HG03378 (cell line): ENCODE measurements around the gene SMIM31.

Source experiments
- ATAC-seq: cut with Tn5 transposase; IDR thresholded peaks from one replicate; pipeline ENCODE4 v1.9.1; 2021; ENCODE audit warnings: mild to moderate bottlenecking, moderate library complexity; ENCODE audit not compliant: unreplicated experiment

SMIM31 gene

GRCh38 chr4:164783976-164784375, 30.0 kb downstream of the SMIM31 start:
- ATAC-seq = no peak

GRCh38 chr4:164789047-164789446, 35.1 kb downstream of the SMIM31 start:
- no peak for ATAC-seq

- ATAC-seq = no peak
Measured at GRCh38 chr4:164790249-164790648, 36.3 kb downstream of the SMIM31 start.

GRCh38 chr4:164799410-164799809, 45.5 kb downstream of the SMIM31 start:
- ATAC-seq = no peak

DNA sequence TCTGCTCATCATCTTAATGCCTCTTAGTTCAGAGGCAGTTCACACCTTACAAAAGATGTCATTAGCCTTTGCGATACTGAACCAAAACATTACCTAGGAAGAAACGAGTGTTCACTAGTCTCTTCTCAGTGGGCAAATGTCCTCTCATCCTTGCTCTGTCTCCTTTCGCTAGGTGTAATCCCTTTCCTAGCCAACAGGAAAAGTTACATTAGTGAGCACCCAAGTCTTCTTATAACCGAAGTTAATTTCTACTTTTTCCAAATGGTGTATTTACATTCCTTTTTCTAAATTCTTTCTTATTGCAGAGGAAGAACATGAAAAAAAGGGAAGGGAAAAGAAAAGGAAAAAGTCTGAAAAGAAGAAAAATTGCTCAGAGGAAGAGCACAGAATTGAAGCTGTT, 46.9 kb downstream of the SMIM31 start:
- no peak for ATAC-seq

DNA sequence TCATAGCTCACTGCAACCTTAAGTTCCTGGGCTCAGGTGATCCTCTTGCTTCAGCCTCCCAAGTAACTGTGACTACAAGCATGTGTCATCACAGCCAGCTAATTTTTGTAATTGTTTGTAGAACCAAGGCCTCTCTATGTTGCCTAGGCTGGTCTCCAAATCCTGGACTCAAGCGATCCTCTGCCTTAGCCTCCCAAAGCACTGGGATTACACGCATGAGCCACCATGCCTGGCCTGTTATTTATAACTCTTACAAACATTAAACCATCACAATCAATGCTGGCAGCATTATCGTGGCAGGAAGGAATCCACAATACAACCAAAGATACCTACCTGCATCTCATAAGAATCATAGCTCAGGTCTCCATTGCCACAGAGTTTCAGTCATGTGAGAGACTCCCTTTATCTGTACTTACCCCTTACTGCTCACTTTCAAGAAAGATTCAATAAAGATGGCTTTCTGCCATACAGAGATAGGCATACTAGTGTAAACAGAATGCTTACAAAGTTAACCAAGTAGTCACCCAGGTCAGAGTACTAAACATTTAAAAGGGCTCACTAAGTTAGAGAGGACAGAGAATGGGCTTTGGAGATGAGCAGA, 48.5 kb downstream of the SMIM31 start:
- ATAC-seq = no peak

DNA sequence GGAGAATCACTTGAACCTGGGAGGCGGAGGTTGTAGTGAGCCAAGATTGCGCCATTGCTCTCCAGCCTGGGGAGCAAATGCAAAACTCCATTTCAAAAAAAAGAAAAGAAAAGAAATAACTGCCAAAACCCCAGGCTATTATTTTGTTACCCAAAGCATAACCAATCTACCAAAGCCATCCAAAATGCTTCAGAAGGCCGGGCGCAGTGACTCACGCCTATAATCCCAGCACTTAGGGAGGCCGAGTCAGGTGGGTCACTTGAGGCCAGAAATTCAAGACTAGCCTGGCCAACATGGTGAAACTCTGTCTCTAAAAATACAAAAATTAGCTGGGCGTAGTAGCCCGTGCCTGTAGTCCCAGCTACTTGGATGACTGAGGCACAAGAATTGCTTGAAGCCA, 49.8 kb downstream of the SMIM31 start:
- ATAC-seq = no peak

- ATAC-seq = no peak
Measured at GRCh38 chr4:164807611-164808010, 53.7 kb downstream of the SMIM31 start.

- ATAC-seq = no peak
Measured at GRCh38 chr4:164813554-164813953, 59.6 kb downstream of the SMIM31 start.

DNA sequence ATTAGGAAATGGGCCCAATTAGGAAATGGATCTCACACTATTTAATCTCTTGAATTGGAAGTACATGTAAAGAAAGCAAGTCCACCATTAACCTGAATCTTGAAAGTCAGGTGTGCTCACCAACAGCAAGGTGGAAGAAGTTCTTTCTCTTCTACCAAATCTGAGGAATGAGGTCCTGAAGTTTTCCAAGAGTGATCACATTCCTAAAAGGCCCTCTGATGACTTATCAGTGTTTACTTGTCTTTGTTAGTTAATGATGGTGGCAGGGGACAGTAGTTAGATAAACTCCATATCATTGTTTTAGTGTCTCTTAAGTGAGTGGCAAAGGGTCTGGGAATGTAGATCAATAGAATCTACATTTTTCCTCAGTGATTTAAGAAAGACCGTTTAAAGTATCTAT, 61.8 kb downstream of the SMIM31 start:
- no peak for ATAC-seq

- ATAC-seq = no peak
Measured at GRCh38 chr4:164819366-164819765, 65.4 kb downstream of the SMIM31 start.

GRCh38 chr4:164821711-164822110, 67.8 kb downstream of the SMIM31 start:
- ATAC-seq = no peak

DNA sequence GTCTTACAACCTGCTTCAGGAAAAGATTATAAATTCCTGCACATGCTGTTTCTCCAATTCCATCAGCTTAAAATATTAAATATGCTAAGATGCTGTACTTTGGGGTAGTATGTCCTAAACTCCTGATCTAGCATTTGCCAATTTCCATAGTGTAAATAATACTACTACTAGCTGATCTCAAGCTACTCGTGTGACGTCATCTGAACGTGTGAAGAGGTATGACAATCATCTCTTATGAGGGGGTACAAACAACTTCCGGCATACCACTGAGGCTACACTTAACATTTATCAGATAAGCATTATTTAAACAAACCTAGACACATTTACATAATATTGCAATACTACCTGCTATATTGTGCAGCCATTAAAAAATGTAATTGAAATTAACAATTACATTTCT, 70.7 kb downstream of the SMIM31 start:
- ATAC-seq = no peak

DNA sequence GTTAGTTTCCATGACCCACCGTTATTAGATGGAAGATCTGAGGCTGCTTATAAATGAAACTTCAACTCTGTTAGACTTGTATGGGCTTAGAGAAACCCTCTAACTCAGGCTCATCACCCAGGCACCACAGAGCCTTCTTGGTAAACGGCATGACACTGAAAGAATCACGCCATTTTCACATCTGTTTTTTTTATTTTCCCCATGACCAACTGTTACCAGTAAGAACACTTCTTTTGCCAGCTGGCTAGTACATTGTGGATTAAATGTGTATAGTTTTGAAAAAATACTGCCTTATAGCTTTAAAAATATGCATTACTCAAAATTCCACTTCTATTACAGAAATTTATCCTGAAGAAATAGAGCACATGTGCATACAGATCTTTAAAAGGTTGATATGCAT, 75.0 kb downstream of the SMIM31 start:
- ATAC-seq = no peak

DNA sequence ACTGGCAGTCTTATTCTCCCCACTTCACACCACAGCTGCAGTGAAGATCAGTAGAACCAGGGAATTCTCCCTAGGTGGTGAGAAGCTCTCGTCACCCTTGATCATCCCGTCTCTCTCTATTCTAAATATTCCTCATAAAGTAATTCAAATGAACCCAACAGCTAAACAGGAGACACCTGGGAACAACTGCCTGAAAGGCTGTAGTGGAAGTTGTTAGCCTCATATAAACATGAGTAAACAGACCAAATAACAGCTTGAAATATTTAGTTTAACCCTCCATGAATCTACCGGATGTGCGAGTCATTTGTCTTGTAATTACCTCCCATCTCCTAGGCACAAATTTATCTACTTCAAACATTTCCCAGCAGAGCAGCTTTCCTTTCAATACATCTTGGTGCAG, 92.6 kb downstream of the SMIM31 start:
- no peak for ATAC-seq

- no peak for ATAC-seq
Measured at GRCh38 chr4:164847016-164847415, 93.1 kb downstream of the SMIM31 start.

DNA sequence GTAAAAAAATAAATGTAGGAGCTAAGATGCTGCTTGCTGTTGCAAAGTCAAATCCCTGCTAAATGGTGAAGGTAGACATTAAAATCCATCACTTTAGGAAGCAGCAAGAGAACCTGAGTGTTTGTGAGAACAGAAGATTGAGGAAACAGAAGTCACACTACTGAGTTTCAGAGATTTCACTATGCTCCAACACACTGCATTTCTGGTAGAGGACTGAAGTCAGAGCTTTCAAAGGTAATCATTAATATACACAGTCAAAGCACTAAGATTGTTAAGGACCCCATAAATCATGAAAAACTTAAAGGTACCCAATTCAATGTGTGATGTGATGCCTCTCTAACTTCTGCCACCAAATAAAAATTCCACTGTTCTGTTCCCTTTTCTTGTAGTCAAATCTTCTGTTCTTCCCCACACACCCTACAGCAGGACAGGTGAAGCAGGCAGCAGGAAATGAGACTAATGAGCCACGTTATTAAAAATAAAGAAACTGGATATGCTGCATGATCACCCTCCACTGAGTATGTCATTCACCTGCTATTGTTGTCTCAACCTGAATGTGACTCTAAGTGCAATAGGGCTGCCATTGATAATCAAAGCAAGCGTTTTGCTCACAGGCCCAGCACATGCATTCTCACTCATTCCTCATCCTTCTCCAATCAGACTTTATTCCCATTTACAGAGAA, 94.2 kb downstream of the SMIM31 start:
- ATAC-seq = peak; percentile 70
